Activated T-cell treated with anti-CD3 and anti-CD28 coated beads, Interleukin-2, amount 50 U/mL, for 1 hour (primary cell): ENCODE results near the gene CYB5D1.

Source experiments
- DNase-seq: peaks from one replicate; pipeline ENCODE4 v3.0.0-alpha.2; 2020

The CYB5D1 gene

DNA sequence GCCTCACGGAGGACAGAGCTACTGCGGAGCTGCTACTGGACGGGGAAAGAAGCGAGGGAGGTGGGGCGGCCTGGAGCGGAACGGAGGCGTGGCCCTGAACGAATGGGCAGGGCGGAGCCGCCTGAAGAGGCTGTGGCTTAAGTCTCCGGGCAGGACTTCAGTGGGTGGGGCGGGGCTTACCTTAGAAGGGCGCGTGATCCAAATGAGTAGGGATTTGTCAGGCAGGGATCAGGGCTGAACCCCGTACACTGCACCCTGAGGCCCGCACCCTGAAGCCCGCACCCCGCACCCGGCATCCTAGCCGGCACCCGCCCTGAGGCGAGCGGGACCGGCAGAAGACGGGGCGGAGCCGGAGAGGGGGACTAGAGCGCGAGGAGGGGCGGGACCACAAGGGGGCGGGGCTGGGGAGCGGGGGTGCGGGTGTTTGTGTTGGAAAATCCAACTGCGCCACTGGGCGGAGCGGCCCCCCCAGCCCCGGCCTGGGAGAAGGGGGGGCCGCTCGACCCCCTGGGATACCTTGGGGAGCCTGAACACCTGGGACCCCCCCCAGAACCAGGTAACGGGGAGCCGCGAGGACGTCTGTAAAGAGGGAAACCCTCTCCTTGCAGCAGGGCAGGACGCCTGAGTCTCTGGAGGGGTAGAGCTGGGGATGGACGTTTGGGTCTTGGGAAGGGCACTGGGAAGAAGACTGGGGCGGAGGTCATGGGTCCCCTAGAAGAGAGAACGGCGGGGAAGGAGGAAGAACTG, 23.8 kb upstream of the CYB5D1 start, which contains the start of gene KDM6B:
Gene KDM6B, plus strand, starts transcription at position 423 of the 747 bp plus-strand sequence. CDS start 11,338 bp downstream, outside the sequence.
- DNase-seq, result peak; percentile 90

DNA sequence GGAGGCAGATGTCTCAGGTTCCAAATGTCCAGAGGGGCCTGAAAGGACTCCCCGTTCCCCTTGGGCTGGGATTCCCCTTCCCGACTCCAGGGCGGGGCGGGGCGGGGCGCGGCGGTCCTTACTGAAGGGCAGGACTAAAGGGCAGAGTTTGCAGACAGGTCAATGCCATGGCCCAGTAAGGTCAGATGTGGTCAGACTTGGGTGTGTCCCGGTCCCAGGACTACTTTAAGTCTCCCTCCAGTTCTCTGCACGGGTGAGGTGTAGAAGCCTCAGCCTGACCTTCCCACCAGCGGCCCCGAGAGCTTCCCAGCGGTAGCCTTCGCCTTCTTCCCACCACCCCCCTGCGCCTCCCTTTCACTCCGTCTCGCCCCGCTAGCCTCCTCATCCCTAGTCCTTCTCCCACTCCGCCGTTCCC, 23.3 kb upstream of the CYB5D1 start:
- DNase-seq, result peak; percentile 72

DNA sequence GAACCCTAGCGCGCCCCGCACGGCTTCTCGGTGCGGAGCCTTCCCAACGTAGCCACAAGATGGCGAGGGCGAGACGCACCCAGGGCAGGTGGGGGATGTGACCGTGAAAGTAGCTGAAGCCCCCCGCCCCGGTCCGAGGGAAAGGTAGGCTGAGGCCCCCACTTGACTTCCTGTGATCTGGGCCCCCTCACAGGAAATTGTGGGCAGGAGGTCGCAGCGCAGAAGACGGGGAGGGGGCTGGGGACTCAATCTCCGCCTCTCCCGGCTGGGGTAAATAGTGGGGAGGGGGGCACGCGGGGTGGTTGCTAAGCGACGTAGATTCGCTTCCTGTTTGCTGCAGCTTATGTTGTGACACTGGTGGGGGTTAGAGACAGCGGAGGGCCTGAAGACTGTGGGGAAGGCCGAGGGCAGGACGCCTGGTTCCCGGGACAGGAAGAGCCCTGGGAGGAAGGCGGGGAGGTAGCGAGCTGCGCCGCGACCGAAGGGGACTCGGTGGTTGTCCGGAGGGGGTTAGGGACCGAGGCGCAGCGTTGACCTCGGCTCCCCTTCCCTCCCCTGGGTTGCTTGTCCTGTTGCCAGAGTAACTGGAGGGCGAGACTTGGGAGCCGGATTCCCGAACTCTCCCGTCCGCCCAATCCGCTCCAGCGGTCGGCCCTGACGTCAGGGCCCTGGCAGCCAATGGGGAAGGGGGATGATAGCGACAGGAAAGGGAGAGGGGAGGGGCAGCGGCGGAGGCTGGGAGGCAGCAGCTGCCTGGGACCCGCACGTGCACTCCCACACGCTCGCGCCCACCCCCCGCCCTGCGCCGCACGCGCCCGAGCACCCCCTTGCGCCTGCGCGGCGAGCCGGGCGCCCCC, 22.6 kb upstream of the CYB5D1 start:
- peak; percentile 90 for DNase-seq

DNA sequence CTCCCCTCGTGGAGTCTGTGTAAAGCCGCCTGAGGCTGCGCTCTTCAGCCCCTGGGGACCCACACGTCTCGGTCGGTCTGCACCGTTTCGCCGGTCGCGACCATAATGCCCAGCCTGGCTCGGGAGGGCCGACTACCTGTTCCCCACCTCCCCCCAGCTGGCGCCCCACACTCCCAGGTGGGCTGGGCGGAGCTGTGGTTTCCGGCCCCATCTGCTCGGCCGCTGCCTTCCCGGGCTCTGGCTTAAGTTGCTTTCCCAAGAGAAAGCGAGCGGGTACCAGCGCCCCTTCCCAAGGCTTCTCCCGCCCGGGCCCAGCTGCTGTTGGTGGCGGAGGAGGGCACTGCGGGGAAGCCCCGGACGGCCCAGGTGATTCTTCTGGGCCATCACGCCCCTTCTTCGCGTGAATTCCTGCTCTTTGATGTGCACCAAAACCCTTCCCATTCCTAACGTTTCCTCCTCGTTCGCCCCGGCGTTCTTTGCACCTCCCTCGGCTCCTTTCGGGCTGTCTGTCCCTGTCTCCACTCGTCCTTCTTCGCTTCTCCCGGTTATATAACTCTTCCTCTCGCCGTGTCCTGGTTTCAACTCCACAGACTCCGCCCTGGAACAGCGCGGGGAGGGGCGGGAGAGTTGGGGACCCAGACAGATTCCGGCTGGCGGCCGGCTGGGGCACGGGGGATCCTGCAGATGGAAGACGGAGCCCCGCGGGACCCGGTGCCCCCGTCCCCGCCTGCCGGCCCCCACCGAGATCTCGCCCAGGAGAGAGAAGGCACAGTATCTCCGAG, 21.8 kb upstream of the CYB5D1 start:
- no peak for DNase-seq

DNA sequence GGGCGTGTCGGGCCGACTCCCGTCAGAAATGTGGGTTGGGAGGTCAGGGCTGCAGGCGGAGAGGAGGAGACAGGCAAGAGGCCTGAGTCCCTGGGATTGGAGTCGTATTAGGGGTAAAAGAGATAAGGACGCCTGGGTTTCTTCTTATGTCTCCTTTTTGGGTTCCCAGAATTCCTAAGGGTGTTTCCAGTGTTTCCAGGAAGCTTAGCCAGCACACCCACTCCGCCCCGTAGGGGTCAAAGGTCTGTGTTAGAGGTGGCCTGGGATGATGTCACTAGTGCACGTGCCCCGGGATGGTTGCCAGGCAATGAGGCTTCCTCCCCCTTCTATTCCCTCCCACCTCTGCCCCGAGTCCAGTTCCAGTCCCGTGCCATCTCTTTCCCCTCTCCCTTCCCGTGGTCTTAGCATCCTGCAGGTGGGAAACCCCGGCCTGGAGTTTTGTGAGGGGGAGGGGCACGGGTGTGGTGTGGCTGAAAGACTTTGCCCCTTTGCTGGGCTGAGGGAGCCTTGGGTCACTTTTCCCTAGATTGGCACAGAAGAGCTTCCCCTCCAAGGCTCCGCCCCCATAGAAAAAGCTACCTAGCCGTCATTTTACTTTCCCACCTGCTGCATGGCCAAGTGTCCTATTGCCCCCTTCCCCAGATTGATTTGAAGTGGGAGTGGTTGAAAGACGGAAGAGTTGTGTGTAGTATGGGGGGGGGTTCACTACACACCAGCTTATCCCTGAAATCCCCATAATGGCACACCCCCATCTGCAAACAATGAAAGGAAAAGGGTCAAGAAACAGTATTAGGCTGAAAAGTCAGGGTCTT, 21.0 kb upstream of the CYB5D1 start:
- peak; percentile 67 for DNase-seq

DNA sequence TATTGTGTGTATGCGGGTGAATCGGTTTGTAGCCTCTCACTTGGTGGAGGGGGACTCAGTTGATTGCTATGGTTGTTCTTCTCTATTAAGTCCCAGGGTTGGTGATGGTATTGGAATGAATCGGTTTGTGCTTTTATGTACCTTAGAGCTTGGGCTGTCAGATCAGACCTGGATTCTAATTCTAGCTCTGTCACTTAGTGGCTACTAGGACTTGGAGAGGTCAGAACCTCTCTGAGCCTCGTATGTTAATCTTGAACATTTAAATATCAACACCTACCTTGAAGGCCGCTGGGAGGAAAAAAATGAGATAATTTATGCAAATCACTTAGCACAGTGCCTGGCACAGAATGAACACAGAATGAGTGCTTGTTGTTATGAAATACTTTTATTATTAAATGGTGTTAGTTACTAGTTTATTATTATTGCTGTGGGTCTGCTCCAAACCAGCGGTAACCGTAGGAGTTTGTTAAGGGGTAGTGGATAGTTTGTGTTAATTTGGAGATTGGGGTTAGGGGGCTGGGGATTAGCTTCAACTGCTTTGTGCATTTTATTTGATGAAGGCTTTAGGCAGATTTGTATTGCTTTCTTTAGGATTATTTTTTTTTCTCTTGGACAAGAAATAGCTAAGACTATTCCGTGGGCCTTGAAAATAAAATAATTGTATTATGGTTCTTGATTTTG, 20.3 kb upstream of the CYB5D1 start:
- no peak for DNase-seq

DNA sequence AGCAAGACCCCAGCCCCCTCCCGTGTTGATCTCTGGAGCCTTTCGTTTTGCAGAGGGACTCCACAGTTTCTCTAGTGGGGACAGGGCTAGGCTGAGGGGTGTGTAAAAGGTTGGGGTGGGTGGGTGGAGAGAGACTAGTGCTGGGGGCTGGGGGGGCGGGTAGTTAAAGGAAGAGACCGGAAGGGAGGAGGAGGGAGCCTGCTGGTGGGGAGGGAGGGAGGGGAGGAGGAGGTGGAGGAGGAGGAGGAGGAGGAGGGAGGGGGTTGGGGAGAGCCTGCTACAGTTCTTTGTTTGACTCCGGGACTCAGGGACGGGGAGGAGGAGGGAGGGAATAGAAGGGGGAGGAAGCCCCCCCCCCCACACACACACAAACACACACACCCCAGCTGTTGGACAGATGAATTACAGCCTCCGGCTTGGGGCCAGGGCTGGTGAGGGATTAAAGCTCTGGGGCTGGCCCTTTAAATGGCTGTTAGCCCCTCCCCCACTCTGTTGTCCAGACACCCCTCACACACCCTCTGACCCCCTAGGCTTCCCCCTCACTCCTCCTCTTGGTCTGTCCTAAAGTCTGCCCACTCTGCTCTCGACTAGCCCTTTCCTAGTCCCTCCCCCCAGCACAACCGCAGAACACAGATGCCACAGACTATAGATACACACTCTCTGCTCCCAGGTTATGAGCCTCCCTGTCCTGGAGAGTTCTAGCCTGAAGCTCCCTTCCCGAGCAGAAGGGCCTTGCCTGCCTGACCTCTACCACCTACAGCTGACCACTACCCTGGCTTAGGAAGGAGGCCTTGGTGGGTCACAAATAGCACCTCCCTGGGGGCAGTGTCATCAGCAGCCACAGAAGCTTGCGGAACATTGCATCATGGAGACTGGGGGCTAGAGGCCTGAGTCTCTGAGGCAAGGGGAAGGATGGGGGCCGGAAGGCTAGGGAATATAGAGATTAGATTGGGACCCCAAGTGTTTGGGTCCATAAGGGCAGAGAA, 19.4 kb upstream of the CYB5D1 start:
- DNase-seq, result no peak

DNA sequence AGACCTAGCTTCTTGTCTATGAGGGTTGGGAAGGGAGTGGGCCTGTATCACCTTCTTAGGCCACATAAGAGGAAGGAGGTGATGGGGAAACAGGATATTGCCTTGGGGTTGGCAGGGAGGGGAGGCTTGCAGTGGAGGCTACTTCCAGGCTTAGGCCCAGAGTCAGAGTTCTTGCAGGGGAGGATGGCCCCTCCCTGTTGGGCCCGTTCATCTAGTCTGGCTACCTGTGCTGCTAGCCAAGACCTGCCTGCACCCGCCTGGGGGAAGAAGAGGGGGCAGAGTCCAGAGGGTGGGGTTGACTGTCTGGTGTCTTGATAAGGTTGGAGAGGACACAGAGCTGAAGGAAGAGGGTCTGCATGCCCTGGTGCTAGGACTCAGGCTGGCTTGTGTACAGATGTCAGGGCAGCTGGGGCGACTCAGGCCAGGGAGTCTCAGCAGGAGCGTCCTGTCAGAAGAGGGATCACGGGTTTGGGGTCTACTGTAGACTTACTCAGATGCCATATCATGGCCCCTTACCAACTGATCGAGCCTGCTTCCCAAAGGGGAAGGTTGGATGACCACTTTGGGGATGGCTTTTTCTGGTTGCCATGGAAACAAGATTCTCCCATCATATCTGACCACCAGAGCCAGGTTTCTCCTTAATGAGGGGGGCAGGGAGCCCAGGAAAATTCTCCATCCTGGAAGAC, 18.5 kb upstream of the CYB5D1 start:
- no peak for DNase-seq

DNA sequence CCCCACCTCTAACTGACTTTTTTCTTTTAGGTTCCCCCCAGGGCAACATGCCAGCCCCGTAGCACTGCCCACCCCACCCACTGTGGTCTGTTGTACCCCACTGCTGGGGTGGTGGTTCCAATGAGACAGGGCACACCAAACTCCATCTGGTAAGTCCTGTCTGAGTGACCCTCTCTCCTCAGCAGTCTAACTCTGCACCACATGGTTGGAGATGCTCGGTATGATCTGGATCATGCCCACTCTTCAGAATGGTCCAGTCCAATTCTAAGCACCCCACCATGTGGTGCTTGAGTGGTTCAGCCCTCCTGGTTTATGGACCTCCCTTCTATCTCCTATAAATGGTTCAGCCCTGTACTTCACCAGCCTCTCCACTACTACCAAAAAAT, 17.9 kb upstream of the CYB5D1 start:
- DNase-seq, result no peak

DNA sequence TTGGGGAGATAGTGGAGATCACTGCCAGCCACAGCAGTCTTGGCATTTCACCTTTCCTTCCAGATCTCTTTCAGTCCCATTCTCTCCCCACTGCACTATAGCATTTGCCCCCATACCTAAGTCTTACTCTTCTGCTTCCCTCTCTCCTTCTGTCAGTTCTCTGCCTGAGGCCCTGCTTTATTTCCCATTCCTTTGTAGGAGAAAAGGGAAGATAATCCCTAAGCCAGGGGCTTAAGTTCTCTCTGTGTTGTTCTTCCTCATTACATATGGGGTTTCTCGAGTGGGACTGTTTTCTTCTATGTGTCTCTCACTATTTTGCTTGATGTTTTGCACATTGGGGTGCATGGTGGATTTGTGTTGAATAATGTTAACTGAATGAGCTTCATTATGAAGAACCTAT, 17.4 kb upstream of the CYB5D1 start:
- no peak for DNase-seq

DNA sequence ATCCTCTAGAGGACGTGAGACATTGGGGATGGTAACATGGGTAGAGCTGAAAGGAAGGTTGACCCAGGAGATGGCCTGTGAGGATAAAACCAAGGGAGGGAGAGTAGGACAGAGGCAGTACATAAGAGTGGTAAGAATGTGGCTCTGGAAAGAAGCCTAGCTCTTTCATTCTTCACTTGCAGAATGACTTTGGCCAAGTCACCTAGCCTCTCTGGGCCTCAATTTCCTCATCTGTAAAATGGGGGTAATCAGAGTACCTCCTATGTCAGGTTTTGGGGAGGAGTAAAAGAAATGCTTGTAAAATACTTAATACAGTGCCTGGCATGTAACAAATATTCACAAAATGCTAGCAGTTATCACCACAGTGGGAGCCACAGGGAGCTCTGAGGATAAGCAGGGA, 16.9 kb upstream of the CYB5D1 start:
- no peak for DNase-seq

DNA sequence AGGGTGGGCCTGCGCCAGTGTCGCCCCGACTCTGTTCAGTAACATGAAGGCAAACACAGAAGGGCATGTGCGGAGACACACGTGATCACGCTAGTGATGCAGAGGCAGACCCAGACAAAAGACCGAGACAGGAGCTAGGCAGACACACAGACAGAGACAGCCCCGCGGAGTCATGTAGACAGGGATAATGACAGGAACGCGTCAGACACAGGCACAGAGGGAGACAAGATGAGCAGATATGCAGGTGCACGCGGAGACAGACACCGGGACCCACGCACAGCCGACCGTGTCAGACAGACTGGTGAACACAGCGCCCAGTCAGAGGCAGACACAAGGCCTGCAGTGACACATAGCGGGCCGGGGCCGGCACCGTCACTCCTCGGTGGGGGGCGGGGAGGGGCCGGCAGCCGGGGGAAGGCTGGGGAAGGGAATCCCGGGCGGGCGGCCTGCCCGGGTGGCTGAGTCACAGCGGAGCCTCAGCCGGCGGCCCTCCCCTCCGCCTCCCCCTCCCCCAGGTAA, 16.3 kb upstream of the CYB5D1 start:
- DNase-seq, result peak; percentile 97

DNA sequence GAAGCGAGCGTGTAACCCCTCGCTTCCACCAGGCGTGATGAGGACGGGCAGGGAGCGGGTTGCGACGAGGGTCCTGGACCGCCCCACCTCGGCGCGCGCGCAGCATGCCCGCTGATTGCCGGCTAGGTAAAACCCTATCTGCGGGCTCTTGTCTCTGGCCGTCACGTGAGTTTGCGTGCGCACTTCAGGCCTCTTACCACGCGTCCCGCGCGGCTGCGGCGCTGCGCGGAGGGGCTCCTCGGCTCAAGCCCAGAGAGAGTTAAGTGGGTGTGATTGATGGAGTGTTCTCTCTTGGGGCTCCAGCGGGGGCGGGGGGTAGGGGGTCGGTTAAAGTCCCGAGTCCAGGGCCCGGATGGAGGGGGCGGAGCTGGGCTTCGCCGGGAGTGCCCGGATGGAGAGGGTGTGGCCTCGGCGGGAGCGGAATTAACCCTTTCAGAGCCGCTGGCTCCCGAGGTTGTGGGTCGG, 15.9 kb upstream of the CYB5D1 start:
- DNase-seq, result peak; percentile 89

DNA sequence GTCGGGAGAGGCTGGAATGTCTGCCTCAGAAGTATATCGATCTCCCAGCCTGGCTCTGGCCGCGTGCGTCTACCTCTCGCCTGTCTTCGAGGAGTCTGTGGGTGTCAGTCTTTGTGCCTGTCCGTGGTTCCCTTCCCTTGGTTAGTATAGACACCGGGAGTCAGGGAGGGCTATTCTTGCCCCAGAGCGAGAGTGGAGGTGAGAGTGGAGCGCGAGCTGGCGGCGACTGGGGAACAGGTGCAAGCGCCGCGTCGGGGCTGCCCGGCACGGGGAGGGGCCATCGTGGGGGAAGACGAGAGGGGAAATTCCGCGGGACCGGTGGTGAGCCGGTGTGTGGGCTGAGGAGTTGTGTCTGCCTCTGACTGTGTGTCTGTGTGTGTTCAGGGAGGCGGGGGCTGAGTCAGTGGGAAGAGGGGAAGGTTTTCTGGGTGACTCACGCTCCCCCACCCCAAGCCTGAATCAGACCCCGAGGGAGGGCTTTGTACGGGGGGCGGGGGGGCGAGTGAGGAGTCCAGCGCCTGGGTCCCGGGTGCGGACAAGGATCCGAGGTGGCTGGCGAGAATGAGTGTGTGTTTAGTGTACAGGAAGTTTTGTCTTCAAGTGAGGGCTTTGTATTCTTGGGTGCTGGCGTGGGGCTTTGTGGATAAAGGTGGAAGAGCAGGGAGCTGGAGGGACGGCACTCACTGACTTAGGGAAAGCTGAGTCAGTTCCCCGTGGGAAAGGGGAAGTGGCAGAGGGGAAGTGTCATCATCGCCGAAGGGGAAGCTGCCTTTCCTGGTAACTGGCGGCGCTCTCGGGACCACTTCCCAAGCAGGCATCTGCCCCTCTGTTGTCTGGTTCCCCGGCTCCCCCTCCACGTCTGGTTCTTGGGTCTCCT, 15.2 kb upstream of the CYB5D1 start:
- peak; percentile 95 for DNase-seq

DNA sequence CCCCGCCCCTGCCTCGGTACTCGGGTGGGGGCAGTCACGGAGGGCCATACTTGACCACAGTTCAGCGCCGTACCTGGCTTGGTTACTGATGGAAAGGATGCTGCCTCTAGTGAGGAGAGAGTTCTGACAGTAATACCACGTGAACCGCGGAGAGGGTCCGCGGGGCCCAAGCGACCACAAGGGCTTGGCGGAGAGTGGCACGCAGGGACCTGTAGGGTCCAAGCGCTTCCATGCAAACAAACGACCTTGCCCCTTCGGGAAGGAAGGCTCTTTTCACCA, 14.6 kb upstream of the CYB5D1 start:
- DNase-seq, result no peak

DNA sequence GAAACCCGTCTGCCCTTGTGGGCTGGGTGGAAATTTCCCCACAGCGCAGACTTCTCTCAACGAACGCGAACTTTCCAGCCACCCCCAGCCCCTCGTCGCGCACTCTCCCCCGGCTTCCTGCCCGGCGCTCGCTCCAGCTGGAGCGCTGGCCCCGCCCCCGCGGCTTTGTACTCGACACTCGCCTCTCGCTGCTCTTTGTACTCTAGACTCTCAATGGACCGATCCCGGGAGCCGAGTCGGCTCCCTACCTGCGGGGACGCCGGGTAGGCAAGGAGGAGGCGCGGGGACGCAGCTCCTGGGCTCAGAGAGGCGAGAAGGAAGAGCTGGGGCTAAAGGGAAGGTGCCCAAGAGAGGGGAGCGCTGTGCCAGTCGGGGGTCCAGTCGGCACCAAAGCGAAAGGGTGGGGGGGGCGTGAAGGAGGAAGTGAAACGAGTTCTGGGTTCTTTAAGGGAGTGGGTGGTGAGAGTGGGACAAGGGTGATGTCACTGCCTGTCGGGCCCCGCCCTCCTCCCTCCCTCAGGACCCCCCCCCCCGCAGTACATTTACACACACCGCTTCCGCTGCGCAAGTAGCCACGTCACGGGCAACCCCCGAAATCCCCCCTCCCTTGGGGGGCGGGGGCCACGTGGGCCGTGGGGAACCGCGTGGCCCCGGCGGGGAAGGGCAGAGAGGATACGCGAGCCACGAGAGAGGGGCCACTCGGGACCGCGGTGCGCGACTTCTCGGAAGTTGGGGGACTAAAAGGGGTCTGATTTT, 14.1 kb upstream of the CYB5D1 start:
- DNase-seq, result peak; percentile 95

DNA sequence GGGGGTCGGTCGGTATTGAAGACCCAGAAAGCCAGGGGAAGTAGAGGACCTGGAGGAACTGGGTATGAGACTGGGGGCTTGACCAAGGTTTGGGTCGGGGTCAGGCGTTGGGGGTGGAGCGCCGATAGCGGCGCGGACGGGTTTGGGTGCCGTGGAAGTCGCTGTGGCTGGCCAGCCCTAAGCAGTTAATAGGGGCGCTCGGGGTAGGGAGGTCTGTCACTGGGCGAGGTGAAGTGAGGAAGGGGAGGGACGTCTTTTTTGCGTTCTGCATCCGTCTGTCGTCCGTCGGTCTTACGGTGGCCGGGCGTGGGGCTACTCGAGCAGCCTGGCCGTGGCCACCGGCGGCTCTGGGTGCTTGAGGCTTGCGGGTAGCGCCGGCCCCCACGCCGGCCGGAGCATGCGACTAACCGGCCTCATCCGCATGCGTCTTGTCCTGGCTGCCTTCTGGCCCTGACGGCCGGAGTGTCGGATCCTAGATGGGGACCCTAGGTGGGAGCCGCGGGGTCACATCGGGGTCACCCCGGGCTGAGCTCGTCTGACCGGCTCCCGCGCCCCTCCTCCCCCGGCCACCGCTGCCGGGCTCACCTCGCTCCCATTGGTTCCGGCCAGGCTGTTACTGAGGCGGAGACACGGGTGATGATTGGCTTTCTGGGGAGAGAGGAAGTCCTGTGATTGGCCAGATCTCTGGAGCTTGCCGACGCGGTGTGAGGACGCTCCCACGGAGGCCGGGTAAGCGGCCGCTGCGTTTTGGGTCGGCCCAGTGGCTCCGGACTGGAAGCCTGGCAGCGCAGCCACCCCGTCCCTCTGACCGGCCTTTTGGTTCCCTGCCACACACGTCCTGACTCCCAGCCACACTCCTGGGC, 13.3 kb upstream of the CYB5D1 start:
- DNase-seq, result peak; percentile 79
